ENCODE measurements around the gene FSTL3.
A peak's percentile ranks its signal among the peaks of the same experiment; 100 is the strongest.
"Not testable (repeated sequence)": the region's sequence is repeated elsewhere in the genome, so short reads cannot be mapped to it uniquely, and the experiment has no call there.

The FSTL3 gene

DNA sequence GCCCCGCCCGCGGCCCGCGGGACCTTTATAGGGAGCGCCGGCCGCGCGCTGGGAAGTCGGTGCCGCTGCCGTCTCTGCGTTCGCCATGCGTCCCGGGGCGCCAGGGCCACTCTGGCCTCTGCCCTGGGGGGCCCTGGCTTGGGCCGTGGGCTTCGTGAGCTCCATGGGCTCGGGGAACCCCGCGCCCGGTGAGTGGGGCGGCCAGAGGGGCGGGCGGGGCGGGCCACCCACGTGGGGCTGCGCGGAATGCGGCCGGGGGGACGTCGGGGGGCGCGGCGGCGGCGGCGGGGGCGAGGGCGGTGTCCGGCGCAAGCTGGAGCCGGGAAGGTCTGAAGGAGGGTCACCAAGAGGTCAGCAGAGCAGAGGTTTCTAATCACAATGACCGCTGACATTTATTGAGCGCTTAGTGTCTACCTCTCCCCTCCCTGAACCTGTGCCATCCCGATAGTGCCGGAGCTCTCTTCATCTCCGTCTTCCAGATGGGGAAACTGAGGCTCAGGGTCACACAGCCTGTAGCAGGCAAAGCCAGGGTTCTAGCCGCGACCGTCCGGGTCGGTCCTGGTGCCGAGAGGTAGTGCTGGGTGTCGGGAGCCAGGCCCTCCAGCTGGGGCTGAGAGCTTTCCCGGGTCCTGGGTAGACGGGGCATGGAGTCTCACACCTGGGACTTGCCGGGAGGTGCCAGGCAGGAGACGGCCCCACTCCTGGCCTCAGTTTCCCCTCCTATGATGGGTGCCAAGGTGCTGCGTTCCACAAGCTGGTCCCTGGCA lies at the start of gene FSTL3:
Gene FSTL3, plus strand, starts transcription at position 54 of the 767 bp plus-strand sequence. Its CDS starts 32 bp downstream, at position 86.
- DNase-seq (ENCODE audit: low read depth) = no peak
- no peak for TF ChIP-seq CTCF (IDR thresholded peaks at IDR 0.05; ENCODE audit: low read depth, low read length, missing control alignments)
- H3K4me3 ChIP-seq (ENCODE audit: low read depth, low read length) = peak within 1 kb of the TSS; percentile 56
- in situ Hi-C loops (cut with HindIII; ENCODE audit: low sequenced_read_pairs) = no loop called here

DNA sequence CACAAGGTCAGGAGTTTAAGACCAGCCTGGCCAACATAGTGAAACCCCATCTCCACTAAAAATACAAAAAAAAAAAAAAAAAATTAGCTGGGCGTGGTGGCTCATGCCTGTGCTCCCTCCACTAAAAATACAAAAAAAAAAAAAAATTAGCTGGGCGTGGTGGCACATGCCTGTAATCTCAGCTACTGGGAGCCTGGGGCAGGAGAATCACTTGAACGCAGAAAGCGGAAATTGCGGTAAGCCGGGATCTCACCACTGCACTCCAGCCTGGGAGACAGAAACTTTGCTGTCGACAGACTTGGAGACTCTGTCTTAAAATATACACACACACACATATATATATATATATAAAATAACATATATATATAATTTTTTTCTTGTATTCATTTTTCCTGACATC lies 49.6 kb upstream of the FSTL3 start:
- in situ Hi-C loops (cut with HindIII; ENCODE audit: low sequenced_read_pairs); H3K4me3 ChIP-seq (ENCODE audit: low read depth, low read length); DNase-seq (ENCODE audit: low read depth): not testable (repeated sequence)

- peak; percentile 40 for TF ChIP-seq CTCF (IDR thresholded peaks at IDR 0.05; ENCODE audit: low read depth, low read length, missing control alignments)
- H3K4me3 ChIP-seq (ENCODE audit: low read depth, low read length) = no peak overlapping the region
- in situ Hi-C loops (cut with HindIII; ENCODE audit: low sequenced_read_pairs) = no loop called here
- DNase-seq (ENCODE audit: low read depth) = no peak
Observed at GRCh38 chr19:628168-628567, 48.0 kb upstream of the FSTL3 start.

GRCh38 chr19:629515-629914 lies 46.7 kb upstream of the FSTL3 start:
- DNase-seq (ENCODE audit: low read depth); in situ Hi-C loops (cut with HindIII; ENCODE audit: low sequenced_read_pairs); H3K4me3 ChIP-seq (ENCODE audit: low read depth, low read length): not testable (repeated sequence)

GRCh38 chr19:629961-630714 lies 46.1 kb upstream of the FSTL3 start:
- no peak overlapping the region for H3K4me3 ChIP-seq (ENCODE audit: low read depth, low read length)
- TF ChIP-seq CTCF (IDR thresholded peaks at IDR 0.05; ENCODE audit: low read depth, low read length, missing control alignments) = no peak
- in situ Hi-C loops (cut with HindIII; ENCODE audit: low sequenced_read_pairs) = no loop called here
- DNase-seq (ENCODE audit: low read depth) = no peak

GRCh38 chr19:632579-633067 lies 43.6 kb upstream of the FSTL3 start:
- DNase-seq (ENCODE audit: low read depth) = peak; percentile 28
- no peak for TF ChIP-seq CTCF (IDR thresholded peaks at IDR 0.05; ENCODE audit: low read depth, low read length, missing control alignments)
- in situ Hi-C loops (cut with HindIII; ENCODE audit: low sequenced_read_pairs) = no loop called here
- peak overlapping the region; percentile 89 for H3K4me3 ChIP-seq (ENCODE audit: low read depth, low read length)

- TF ChIP-seq CTCF (IDR thresholded peaks at IDR 0.05; ENCODE audit: low read depth, low read length, missing control alignments) = no peak
- peak; percentile 97 for DNase-seq (ENCODE audit: low read depth)
- H3K4me3 ChIP-seq (ENCODE audit: low read depth, low read length) = peak within 1 kb of the TSS; percentile 89
- in situ Hi-C loops (cut with HindIII; ENCODE audit: low sequenced_read_pairs) = no loop called here
Observed at GRCh38 chr19:633068-633785, 43.0 kb upstream of the FSTL3 start, which contains the start of gene POLRMT. TSS of gene POLRMT (minus strand) at chr19:633537. CDS start at chr19:633512, 25 bp downstream.

Measured in astrocyte of the cerebellum (primary cell).